NCI-H2227 (cell line): ENCODE measurements around the gene FBXO17.
"Not testable (repeated sequence)": the region's sequence is repeated elsewhere in the genome, so short reads cannot be mapped to it uniquely, and the experiment has no call there.

Experiments
- DNase-seq: peaks from one replicate; lab custom pipeline; 2025; ENCODE audit not compliant: unreplicated experiment; lab: John Stamatoyannopoulos, UW

FBXO17 gene

DNA sequence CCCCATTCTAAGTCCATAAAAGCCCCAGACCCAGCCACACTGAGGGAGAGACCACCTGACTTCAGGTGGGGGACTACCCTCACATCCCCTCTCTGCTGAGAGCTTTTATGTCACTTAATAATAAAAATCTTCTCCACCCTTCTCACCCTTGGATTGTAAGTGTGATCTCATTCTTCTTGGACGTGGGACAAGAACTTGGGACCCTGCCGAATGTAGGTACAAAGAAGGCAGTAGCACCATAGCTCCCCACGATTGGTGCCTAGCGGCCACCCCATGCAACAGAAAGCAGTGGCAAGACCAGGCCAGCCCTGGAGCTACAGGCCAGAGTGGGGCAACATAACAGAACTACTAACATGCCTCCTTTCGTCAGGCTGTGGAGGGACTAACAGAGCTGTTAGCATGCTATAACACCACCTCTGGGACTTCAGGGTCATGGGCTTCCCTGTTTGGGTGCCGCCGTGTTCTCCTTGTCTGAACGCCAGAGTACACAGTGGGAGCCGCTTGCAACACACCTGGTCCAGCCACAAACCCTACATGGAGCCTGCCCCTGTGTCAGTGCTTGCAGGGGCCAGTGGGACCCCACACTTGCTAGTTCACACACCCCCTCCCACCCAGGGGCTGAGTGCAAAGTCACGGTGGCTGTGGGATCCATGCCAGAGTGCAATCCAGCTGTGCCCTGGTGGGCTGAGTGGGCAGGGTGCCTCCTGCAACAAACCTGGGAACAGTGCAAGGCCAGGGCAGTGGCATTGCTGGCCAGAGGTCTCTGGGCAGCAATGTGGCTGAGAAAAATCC lies 5.2 kb upstream of the FBXO17 start:
- DNase-seq, result no peak

DNA sequence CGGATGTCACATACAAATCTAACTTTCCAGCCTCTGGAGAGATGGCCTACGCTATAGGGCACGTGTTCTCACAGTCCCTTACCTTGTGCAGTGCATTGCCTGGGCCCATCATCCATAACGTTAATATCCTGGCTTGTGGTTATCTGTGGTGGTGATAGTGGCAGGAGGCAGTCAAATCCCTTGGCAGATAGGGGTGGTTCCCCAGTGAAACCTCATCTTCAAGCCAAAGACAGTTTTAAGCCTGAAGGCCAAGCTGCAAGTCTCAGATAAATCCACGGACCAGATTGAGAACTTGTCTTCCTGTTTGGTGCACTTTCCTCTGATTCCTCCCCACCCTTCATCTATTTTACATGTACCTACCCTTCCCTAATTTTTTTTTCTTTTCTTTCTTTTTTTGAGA lies 4.3 kb upstream of the FBXO17 start:
- DNase-seq, result no peak

DNA sequence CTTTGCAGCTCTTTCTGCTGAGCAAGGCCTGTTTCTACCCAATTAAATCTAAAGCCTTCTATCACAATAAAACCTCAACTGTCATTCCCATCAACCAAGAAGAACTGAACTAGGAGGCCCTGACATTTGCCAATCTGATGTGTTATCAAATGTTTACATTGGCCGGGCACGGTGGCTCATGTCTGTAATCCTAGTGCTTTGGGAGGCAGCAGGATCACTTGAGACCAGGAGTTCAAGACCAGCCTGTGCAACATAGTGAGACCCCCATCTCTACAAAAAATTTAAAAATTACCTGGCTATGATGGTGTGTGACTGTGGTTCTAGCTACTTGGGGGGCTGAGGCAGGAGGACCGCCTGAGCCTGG lies 2.8 kb upstream of the FBXO17 start:
- DNase-seq, result no peak

DNA sequence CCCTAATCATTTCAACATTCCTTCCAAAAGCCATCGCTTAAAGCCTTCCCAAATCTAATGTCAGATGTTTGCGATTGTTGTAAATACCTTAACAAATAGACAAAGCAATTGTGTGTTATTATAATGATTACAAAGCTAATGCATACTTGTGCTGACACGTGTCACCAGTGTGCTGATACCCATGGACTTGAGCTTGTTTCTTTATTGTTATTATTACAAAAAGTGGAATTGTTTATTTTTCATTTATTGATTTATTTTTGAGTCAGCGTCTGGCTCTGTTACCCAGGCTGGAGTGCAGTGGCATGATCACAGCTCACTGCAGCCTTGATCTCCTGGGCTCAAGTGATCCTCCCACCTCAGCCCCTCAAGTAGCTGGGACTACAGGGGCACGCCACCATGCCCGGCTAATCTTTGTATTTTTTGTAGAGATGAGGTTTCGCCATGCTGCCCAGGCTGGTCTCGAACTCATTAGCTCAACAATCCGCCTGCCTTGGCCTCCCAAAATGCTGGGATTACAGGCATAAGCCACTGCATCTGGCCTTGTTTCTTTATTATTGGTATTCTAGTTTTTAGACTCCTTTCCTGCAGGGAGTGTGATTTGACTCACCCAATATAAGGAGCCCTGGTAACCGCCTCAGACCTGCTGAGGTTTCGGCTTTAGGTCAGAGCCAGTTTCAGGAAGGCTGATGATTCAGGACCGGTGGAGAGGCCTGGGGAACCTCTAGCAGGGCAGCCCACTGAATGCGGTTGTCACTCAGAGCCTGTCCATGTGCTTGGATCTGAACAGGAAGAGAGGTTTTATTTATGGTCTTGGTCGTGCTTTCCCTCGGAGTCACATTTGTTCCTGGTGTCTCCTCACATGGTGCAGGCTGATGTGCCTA lies 2.1 kb upstream of the FBXO17 start:
- DNase-seq, result no peak

DNA sequence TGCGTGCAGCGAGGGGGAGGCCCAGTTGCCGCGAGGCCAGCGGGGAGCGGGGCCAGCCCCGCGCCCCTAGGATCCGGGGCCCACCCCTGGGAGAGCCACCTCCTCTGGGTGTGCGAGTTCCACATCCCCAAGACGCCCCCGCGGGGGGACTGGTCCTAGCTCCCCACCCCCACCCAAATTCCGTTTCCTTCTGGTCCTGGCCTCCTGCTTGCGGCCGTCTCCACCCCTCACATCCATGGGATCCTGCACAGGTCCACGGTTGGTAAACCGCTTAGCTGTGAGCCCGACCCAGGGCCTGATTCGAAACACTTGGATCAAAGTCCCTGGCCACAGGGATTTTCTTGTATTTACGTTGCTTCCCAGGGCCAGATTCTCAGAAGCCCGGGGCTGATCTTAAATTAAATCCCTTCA lies 324 bp upstream of the FBXO17 start:
- DNase-seq, result no peak

DNA sequence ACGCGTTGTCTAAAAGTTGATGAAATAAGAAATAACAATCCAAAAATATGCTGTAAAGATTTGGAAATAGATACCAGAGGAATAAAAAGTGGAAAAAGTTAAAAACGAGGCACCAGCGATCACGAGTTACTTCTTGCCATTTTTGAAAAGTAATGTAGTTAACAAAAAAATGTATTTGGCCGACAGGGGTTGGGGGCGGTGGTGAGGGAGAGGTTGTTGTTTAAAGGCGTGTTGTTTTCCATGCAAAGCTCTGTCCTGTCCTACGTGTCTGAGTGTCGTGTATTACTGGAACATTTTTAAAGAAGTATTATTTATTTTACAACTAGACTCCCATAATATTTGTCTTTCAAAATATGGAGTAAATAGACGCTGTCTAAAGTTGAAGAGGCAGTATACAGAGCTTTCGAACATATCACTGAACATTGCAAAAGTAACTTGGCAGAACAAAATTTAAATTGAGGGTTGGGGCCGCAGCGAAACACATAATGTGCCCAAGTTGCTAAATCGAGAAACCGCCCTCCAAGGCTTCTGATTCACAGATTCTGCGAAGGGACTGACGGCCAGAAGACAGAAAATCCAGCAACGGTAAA lies 823 bp downstream of the FBXO17 start:
- DNase-seq, result peak; percentile 72

DNA sequence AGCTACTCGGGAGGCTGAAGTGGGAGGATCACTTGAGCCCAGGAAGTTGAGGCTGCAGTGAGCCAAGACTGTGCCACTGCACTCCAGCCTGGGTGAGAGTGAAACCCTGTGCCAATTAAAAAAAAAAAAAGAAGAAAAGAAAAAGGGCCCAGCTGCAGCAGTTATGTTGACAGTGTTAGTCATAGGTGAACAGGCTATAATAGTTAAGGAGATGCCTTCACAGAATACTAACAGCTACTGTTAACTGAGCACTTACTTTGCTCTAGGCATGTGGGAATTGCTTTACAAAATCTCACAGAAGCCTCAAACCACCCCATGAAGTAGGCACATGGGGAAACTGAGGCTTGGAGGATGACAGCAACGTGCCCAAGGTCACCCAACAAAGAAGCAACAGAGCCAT lies 3.9 kb downstream of the FBXO17 start:
- DNase-seq, result no peak

DNA sequence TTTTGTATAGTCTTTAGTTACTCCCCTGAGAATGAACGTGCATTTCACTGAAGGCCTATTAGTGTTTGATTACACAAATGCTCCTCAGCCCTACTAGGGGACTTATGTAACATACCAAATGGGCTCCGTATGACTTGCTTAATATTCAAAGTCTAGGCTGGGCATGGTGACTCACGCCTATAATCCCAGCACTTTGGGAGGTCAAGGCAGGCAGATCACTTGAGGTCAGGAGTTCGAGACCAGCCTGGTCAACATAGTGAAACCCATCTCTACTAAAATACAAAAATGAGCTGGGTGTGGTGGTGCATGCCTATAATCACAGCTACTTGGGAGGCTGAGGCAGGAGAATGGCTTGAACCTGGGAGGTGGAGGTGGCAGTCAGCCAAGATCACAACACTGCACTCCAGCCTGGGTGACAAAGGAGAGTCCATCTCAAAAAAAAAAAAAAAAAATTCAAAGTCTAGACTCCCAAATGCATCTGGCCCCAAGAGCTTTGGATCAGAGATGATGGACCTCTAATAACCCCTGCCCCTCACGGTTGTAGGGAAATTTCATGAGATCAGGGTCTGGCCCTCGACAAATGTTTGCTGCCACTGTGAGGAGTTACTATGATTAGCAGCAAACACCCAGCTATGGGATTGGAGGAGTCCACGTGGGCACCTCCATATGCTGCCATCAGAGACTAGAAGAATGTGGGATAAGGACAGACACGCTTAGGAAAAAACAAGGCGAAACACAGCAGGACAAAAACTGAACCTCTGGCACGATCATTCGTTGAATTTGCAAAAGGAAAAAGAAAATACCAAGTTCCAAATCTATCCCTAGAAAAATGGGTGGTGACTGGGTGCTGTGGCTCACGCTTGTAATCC lies 4.6 kb downstream of the FBXO17 start:
- no peak for DNase-seq

DNA sequence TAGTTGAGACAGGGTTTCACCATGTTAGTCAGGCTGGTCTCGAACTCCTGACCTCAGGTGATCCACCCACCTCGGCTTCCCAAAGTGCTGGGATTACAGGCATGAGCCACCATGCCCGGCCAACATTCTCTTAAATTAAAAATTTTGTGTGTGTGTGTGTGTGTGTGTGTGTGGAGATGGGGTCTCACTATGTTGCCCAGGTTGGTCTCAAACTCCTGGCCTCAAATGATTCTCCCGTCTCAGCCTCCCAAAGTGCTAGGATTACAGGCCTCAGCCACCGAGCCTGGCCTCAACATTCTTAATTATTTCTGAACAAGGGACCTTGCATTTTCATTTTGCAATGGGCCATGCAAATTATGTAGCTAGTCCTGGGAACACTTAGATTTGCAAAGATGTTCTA lies 9.4 kb downstream of the FBXO17 start:
- DNase-seq, result not testable (repeated sequence)

DNA sequence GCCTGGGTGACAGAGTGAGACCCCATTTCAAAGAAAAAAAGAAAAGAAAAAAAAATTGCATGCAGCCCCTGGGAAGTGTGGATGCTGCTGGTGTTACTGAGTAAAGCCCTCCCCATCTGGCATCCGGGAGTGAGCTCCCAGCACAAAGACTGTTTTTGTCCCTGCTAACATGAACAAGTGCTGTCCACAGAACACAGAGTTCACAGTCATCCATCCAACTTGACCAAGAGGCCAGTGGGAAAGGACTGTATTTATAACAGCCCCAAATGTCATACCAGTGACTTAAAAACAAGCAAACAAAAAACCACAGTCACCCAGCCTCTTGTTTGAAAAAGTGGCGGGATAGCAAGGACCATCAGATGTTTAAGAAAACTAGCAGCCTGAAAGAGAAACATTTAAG lies 10.8 kb downstream of the FBXO17 start:
- no peak for DNase-seq

DNA sequence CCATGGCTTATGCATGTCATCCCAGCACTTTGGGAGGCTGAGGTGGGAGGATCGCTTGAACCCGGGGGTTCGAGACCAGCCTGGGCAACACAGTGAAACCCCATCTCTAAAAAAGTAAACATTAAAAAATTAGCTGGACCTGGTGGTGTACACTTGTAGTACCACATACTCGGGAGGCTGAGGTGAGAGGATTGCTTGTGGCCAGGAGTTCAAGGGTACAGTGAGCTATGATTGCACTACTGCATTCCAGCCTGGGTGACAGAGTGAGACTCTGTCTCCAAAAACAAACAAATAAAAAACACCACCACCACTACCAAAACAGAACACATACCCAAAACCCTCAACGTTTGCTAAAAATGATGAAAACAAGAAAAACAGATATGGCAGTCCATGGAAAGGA lies 15.9 kb downstream of the FBXO17 start:
- DNase-seq, result no peak

DNA sequence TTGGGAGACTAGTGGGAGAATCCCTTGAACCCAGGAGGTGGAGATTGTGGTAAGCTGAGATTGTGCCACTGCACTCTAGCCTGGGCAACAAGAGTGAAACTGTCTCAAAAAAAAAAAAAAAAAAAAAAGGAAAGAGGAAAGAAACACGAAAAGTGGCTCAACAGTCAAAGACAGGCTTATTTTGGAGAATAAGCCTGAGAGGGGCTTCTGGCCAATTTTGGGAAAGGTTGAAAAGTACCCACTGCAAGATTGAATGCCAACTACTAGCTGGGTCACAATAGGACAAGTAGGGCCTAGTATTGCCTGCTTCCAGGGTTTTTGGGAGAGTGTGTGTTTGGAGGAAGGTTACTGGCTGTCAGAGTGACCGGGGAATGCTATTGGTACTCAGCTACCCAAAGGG lies 17.2 kb downstream of the FBXO17 start:
- DNase-seq, result no peak

DNA sequence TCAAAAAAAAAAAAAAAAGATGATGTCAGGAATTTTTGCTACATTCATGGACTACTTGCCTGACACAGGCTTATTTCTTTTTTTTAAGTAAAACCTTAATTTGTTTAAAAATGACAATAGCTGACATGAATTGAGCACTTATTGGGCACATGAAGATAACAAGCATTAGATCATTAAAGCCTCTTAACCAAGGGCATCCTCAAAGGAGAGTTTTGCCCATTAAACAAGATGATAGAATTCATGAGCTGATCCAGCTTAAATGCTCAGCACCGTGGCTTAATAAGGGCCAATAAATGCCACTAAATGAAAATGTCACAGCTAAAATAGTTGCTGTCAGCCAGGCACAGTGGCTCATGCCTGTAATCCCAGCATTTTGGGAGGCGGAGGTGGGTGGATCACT lies 19.3 kb downstream of the FBXO17 start:
- no peak for DNase-seq

DNA sequence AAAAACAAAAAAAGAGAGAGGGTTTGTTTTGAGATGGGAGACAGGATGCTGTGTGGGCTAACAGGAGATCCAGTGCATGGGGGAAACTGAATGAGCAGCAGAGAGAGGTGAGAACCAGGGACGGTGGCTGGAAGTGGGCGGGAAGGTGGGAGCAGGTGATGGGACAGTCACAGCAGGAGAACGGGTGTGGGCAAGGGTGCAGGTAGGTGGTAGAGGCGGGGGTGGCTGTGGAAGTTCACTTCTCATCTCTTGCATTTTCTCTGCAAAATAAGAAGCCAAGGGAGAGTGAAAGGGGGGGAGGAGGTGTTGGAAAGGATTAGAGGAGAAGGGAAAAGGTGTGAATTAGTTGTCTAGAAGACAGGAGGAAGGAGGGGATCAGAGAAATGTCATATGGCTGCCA lies 21.9 kb downstream of the FBXO17 start:
- DNase-seq, result no peak

DNA sequence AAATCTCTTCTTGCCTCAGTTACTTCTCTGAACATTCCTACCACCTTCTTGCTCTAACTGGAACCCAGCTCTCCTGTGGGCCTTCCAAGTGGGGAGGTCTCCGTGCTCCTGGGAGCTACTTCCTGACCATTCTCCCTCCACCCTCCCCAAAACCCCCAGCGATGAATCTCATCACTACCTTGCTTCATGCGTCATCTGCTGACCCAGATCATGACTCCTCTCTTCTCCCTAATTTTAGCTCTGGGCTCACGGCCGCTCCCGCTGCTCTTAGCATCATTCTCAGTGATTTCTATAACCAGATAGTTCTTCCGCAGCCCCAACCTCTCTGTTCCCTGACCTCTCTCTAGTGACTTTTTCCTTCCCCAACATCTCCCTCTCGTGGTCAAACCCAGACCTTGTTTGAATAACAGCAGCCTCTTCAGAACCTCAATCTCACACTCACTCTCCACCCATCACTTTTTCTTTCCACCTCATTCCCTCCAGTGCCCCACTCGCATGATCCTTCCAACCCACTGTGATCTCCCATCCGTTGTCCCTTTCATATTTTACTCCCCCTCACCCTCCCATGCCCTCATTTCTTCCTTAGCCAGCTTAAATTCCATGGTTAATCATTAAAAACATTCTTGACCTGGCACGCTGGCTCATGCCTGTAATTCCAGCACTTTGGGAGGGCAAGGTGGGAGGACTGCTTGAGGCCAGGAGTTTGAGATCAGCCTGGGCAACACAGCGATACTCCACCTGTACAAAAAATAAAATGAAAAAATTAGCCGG lies 23.0 kb downstream of the FBXO17 start:
- DNase-seq, result no peak

DNA sequence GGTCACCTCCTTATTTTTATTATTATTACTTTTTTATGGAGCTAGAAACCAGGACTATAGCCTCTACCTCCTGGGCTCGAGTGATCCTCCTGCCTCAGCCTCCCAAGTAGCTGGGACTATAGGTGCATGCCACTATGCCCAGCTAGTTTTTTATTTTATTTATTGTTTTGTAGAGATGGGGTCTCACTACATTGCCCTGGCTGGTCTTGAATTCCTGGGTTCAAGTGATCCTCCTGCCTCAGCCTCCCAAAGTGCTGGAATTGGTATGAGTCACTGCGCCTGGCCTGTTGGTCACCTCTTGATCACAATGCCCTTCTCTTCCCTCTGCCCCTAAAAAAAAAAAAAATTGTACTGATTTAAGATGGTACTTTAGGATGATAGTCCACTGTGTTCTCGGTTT lies 24.4 kb downstream of the FBXO17 start:
- no peak for DNase-seq

DNA sequence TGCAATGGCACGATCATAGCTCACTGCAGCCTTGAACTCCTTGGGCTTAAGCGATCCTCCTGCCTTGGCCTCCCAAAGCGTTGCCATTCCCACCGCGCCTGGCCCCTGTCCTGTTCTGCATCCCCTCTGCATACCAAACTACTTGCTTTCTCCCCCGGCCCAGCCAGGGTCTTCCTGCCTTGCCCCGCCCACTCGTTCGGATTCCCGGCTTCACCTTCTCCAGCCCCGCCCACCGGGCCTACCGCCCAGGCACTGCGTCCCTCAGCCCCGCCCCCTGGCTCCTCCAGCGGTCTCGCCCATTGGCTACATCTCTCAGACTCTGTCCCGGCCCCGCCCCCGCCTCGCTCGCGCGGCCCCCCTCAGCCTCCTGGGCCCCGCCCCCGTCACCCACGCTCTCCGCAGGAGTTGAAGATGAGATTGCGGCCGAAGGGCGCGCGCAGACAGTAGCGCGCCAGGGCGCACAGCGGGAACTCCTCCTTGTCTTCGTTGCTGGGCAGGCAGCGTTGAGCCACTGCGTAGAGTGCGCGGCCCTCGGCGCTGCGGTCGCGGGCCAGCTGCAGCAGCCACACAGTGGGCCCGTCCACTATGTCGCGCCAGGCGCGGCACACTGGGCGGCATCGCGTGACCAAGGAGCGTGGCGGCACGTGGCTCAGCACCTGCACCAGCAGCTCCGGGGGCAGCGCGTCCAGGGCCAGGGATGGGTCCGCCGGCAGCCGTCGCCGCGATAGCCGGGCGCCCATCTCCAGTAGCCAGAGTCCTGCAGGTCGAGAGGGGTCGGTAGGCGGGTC lies 25.8 kb downstream of the FBXO17 start:
- DNase-seq, result peak; percentile 92

DNA sequence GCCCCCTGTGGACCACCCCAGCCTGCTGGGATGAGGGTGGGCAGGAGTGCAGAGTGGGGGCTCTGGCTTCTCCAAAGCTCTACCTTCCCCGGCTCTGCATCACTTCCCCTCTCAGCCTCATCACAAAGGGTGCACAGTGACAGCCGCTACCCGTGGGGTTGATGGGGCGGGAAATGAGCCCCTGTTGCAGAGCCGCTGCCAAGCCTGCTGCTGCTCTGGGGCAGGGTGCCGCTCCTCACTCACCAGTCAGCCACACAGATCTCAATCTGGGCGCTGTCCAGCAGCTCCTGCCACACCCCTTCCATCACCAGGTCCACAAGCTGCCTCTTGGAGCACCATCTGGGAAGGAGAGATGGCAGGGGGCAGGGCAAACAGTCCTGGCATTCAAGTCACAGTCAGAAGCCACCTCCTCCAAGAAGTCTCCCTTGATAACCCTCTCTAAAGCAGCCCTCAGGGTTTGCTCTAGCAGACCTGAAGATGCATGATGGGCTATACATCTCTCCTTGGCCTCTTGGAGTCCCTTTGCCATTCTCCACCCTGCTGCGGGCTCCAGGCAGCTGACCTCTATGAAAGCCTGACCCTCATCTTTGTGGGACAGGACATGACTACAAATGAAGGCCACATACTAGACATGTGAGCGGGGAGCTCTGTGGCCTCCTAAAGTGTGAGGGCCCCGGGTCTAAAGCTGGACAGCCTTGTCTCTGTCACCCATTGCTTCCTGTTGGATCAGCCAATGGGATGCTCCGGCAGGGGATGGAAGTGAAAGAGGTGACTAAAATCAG lies 29.1 kb downstream of the FBXO17 start:
- DNase-seq, result no peak
